NOMO-1 (cell line): ENCODE measurements around the gene NOX1.

Experiments
- DNase-seq, 2 experiments: peaks; one replicate each; lab custom pipeline; 2025; ENCODE audit not compliant: unreplicated experiment in 2 of 2; lab: John Stamatoyannopoulos, UW

The NOX1 gene

DNA sequence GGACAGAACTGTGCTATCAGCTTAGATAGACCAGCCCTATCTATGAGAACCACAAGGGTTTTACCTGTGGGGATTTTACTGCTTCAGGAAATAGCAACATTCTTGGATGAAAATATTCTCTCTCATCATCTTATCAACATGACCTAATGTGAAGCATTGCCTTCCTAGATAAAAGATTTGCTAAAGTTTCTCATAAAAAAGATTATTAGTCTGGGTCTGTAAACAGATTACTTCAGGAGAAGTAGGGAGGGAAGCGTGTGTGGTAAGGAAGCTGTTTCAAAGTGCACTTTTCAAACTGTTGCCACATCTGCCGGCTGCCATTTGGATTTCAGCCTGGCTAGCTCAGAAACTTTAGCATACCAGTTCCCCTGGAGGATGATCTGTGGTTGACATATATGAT is at the start of gene NOX1:
Gene NOX1, minus strand, starts transcription at position 35 of the 400 bp plus-strand sequence. CDS start 220 bp downstream, outside the sequence.
- DNase-seq = no peak

- DNase-seq = no peak
These were observed 41.4 kb upstream of the NOX1 start for GRCh38 chrX:100915562-100915961.

DNA sequence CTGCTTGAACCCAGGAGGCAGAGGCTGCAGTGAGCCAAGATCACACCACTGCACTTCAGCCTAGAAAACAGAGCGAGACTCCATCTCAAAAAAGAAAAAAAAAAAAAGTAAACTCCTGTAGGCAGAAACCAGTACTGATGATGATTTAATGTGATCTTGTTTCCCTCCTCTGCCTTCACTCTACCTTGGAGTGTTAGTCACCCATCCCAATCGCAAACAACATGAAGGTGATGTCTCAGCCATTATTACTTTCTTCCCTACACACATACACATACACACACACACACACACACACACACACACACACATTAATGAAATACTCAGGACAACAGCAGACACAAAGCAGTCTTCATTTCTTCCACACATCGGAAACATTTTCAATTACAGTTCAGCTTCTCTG is 39.0 kb upstream of the NOX1 start:
- DNase-seq = no peak

DNA sequence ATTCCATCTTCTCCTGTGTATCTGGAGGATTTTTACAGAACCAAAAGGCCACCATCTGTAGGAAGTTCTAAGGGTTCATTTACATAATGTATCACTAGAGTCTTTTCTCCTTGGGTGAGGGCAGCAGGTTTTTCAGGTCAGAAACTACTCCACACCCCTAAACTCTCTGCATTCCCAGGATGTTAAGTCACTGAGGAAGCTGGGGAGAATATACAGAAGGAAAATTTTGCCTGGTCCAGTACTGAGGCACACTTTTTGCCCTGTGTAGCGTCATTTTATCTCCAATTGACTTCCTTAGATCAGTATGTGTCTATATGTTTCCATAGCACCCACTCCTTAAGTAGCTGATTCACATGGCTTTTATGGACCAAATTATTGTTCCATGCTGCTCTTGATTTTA is 37.6 kb upstream of the NOX1 start:
- DNase-seq = no peak

- no peak for DNase-seq
These were observed 31.5 kb upstream of the NOX1 start for GRCh38 chrX:100905620-100906019.

- DNase-seq = no peak
These were observed 30.3 kb upstream of the NOX1 start for GRCh38 chrX:100904433-100904832.

DNA sequence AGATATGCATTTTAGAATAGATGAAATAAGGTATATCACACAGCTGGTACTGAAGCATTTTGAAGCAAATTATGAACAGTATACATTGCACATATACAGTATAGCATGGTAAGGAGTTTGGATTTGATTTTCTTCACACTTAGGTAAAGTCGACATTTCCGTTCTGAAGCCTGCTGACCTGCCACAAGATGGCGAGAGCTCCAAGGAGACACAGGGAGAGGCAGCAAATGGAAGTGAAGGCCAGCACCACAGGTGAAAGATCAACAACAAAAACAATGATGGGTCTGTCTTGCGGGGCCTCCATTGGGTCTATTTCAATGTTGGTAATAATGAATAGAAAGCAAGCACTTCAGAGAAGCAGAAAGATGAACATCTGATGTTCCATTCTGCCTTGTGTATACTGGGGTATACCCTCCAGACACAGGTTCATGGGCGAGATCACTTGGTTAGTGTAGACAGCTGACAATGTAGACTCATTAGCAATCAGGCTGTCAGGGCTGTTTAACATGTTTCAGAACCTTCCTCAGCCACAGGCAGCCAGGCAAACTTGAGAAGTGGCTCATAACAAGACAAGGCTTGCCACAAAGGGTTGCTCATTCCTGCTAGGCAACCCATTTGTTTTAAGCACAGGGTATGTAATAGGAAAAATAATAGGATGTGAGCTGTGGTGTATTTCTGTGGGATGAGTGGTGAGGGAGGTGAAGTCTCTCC is 21.4 kb upstream of the NOX1 start:
- no peak for DNase-seq

- no peak for DNase-seq
These were observed 9.5 kb upstream of the NOX1 start for GRCh38 chrX:100883654-100884053.

- no peak for DNase-seq
These were observed 6.2 kb upstream of the NOX1 start for GRCh38 chrX:100880368-100880767.

DNA sequence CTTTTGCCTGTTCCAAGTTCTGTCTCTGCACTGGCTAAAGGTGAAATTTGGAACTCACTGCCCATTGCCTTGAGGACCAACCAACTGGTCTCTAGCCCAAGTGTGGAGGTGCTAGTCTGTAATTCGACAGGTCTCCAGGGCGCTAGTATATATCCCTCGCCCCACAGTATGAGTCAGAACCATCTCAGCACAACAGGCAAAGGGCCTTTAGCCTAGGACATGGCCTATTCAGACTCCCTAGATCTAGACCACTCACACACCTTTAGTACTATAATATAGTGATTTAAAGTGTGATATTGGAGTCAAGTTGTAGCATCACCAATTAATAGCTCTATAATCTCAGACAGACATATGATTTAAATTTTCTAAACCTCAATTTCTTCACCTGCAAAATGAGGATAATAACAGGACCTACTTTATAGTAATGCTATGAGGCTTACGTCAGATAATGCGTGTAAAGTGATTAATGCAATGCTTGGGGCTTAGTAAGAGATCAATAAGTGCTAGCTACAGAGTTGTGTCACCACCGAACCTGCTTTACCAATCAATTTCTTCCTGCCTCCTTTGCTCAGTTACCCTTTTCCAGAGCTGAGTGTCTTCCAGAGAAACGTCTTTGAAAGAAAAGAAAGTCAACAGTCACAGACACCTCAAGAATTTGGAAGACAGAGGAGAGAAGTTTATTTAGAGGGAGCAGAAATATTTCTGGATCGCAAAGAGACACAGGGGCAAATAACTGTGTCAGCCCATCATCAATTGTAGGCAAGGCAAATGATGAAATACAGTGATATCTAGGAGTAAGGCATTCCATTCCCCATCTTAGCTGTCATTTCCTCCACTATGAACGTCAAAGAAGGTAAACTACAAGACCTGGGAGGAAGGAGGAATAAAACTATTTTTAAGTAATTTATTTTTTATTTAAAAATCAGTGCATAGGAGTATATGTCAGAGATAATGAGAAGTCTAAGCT is 2.3 kb downstream of the NOX1 start:
- DNase-seq = no peak

GRCh38 chrX:100870527-100870926 is 3.6 kb downstream of the NOX1 start:
- DNase-seq = no peak

DNA sequence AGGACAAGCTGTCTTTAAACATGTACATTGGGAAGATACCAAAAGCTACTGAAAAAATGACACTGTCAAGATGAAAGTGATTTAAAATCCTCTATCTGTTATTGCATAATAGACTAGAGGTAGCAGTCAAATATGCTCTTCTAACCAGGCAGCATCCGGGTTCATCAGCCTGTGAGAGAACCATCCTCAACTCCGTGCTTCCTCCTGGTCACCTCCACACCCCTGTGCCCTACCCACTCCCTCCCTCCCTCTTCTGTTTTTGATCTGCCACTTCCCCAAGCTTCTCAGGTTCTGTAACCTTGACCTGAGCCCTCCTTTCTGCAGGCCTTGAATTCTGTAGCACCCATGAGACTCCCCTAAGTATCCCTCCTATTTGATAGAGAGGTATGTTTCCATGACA is 5.9 kb downstream of the NOX1 start:
- no peak for DNase-seq

DNA sequence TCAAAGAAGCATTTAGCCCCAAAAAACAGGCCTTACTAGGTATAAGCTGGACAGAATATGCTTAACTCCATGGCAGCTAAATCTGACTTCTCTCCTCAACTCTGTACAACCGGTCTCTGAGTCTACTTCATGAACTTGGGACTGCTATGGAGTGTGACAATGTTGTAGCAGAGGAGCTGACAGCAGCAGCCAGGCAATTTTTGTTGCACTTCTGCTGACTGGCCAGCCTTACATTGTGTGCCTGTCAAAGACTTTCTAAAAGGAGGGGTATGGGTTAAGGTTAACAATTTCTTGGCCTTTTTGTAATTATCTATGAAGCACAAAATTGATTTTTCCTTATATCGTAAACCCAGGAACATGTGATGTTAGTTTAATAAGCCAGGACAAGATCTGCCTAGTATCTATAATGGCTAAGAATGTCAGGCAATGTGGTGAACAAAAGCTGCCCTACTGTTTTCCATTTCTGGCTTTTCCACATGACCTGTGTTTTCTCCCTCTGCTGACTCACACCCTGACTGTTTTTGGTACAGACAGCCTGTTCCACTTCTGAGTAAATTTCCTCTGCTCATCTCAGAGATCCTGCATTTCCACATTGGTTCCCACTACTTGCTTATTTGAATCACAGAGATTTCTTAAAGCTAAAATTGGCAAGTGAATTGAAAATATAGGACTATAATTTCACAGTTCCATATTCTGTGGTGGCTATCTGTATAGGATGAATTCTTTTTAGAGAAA is 9.3 kb downstream of the NOX1 start:
- no peak for DNase-seq

DNA sequence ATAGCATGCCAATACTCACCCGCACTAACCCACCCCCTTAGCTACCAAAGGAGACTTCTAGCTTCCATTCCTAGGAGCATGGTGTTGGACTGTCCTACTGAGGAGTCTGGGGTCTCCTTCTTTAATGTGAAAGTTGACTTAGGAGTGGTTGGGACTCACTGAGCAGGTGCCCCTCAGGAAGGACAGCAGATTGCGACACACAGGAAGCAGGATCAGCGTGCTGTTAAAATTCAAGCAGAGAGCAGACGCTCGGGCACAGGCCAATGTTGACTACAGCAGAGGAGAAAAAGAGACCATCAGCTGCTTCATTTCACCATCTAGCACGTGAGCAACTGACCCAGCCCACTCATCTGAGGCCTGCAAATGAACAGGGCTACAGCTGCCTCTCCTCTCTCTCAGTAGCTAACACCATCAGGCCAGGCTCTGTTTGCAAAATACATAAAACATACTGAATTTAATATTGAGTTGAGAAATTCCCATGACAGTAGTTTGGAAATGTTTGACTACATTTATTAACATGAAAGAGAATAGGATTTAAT is 10.8 kb downstream of the NOX1 start:
- no peak for DNase-seq

DNA sequence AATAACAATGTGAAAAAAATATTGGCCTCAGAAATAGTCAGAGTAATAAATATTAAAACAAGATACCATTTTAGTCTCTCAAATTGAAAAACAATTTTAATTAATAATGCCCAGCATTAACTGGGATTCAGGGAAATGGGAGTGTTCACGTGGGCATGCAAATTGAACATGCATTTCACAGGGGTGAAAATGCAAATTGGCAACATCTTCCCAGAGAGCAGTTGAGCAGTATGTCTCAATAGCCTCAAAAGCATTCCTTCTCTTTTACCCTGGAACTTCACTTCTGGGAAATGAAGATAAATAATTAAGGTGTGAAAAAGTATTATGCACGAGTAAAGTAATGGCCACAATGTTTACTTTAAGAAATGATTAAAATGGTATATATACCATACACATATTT is 21.3 kb downstream of the NOX1 start:
- DNase-seq = no peak

- DNase-seq = no peak
These were observed 23.8 kb downstream of the NOX1 start for GRCh38 chrX:100850317-100850716.

GRCh38 chrX:100831219-100831946 is 42.8 kb downstream of the NOX1 start:
- DNase-seq = no peak

GRCh38 chrX:100830547-100830946 is 43.6 kb downstream of the NOX1 start:
- DNase-seq = no peak

GRCh38 chrX:100830143-100830542 is 44.0 kb downstream of the NOX1 start:
- DNase-seq = no peak

DNA sequence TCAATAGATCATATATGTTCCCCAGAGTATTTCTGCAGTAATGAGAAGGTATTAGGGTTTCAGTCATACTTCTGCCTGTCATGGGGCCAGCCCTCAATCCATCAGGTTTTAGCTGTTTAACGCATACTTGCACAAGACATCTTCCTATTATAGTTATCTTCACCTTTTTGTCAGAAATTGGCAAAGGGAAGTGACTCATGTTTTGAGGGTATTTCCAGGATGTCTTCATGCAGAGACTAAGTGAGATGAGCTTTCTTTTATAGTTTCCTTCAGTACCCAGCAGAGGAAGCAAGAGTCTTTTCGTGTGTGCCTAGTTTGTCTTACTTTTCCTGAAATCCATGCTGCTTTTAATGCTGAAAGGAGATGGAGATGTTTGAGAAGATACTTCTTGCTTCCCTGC is 44.4 kb downstream of the NOX1 start:
- peak; percentile 55 to 72 for DNase-seq
